Measurements from ENCODE around the gene PCSK7.

Gene PCSK7

DNA sequence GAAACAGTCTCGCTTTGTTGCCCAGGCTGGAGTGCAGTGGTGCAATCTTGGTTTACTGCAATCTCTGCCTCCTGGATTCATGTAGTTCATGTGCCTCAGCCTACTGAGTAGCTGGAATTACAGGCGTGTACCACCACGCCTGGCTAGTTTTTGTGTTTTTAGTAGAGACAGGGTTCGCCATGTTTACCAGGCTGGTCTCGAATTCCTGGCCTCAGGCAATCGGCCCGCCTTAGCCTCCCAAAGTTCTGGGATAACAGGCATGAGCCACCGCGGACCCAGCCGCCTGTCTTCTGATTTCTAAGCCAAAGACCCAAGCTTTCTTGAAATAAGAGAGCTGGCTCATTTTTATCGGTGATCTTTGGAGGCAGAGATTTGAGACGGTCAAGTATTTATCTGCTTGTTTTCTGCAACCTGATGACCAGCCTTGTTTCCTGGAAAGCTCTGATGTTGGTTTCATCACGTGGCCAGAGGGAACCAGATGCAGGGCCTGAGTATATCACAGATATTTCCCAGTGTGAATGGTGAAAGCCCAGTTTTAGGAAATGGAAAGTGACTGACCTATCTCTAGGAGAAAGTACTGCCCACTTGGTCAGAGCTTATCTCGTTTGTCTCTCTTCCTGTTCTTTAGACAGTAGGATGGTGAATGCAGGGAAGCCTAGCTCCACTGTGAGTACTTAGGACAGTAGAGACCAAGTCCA, 59.0 kb downstream of the PCSK7 start:
- Histone ChIP-seq H3K4me1 (ENCODE audit: insufficient read depth, low read length, poor library complexity, severe bottlenecking) (peaks cover 1% of the 10 kb centered on the region), H3K4me3 (ENCODE audit: low read length, poor library complexity, severe bottlenecking) (no peak overlapping the region), H3F3A (ENCODE audit: low read depth) (peaks cover 3% of the 10 kb centered on the region; the same call in 1 of the 2 replicates), H3K27me3 (ENCODE audit: insufficient read depth, low read length, poor library complexity, severe bottlenecking) (no peaks in the 10 kb centered on the region), H3K9me3 (ENCODE audit: insufficient read depth, low read depth, low read length) (no peaks in the 10 kb centered on the region), H3K9me2 (replicated peaks; ENCODE audit: low read depth, low read length) (no peaks in the 10 kb centered on the region), H2AFZ (ENCODE audit: low read length) (no peak overlapping the region), H3K79me2 (ENCODE audit: insufficient read depth, low read length) (no peaks in the 10 kb centered on the region), H3K4me2 (ENCODE audit: low read depth, low read length, poor library complexity, severe bottlenecking) (no peak overlapping the region), H4K20me1 (ENCODE audit: insufficient read depth, low read length, poor library complexity, severe bottlenecking) (peaks cover 4% of the 10 kb centered on the region), H3K9ac (ENCODE audit: low read depth, low read length, poor library complexity, severe bottlenecking) (no peak overlapping the region), H3K36me3 (ENCODE audit: insufficient read depth, low read length) (peaks cover 42% of the 10 kb centered on the region)
- no peak for TF ChIP-seq EZH2phosphoT487 (IDR thresholded peaks at IDR 0.05; ENCODE audit: borderline replicate concordance)
- TF ChIP-seq, protein P1, sequence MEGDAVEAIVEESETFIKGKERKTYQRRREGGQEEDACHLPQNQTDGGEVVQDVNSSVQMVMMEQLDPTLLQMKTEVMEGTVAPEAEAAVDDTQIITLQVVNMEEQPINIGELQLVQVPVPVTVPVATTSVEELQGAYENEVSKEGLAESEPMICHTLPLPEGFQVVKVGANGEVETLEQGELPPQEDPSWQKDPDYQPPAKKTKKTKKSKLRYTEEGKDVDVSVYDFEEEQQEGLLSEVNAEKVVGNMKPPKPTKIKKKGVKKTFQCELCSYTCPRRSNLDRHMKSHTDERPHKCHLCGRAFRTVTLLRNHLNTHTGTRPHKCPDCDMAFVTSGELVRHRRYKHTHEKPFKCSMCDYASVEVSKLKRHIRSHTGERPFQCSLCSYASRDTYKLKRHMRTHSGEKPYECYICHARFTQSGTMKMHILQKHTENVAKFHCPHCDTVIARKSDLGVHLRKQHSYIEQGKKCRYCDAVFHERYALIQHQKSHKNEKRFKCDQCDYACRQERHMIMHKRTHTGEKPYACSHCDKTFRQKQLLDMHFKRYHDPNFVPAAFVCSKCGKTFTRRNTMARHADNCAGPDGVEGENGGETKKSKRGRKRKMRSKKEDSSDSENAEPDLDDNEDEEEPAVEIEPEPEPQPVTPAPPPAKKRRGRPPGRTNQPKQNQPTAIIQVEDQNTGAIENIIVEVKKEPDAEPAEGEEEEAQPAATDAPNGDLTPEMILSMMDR (conservative IDR thresholded peaks at IDR 0.05; ENCODE audit: low read length), result no peak

DNA sequence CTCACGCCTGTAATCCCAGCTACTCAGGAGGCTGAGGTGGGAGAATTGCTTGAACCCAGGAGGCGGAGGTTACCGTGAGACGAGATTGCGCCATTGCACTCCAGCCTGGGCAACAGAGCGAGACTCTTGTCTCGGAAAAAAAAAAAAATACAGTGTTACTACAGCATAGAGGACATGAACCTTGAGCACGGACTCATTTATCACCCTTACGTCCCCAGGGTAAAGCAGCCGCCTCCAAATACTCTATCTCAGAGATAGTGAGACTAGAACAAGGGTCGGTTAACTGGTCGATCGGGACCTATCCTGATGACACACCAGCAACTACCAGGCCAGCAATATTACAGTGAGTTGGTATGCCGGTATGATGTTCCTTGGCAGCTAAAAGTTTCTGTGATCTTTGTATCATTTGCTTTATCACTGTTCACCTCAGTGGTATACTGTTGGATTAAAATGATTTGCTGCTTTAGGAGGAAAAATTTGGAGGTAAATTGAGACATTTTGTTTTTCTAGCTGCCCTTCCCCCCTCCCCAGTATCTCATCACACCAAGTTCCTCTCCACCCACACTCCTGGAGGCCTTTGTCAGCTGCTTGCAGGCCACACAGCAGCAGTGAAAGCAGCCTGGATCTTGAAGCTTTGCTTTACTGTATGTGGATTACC, 60.3 kb downstream of the PCSK7 start:
- Histone ChIP-seq H3K4me1 (ENCODE audit: insufficient read depth, low read length, poor library complexity, severe bottlenecking) (no peaks in the 10 kb centered on the region), H3K9me3 (ENCODE audit: insufficient read depth, low read depth, low read length) (no peaks in the 10 kb centered on the region), H2AFZ (ENCODE audit: low read length) (no peak overlapping the region), H4K20me1 (ENCODE audit: insufficient read depth, low read length, poor library complexity, severe bottlenecking) (peaks cover 9% of the 10 kb centered on the region), H3K27me3 (ENCODE audit: insufficient read depth, low read length, poor library complexity, severe bottlenecking) (no peaks in the 10 kb centered on the region), H3K4me3 (ENCODE audit: low read length, poor library complexity, severe bottlenecking) (no peak overlapping the region), H3K4me2 (ENCODE audit: low read depth, low read length, poor library complexity, severe bottlenecking) (no peak overlapping the region), H3K79me2 (ENCODE audit: insufficient read depth, low read length) (0 out of 2 replicates have a peak, but pooled peaks cover 4% of the 10 kb centered on the region), H3F3A (ENCODE audit: low read depth) (peaks cover 3% of the 10 kb centered on the region; the same call in 1 of the 2 replicates), H3K9me2 (replicated peaks; ENCODE audit: low read depth, low read length) (no peaks in the 10 kb centered on the region), H3K36me3 (ENCODE audit: insufficient read depth, low read length) (peaks cover 55% of the 10 kb centered on the region), H3K9ac (ENCODE audit: low read depth, low read length, poor library complexity, severe bottlenecking) (no peak overlapping the region)
- TF ChIP-seq EZH2phosphoT487 (IDR thresholded peaks at IDR 0.05; ENCODE audit: borderline replicate concordance), result no peak
- TF ChIP-seq, protein P1 (conservative IDR thresholded peaks at IDR 0.05; ENCODE audit: low read length), result no peak

DNA sequence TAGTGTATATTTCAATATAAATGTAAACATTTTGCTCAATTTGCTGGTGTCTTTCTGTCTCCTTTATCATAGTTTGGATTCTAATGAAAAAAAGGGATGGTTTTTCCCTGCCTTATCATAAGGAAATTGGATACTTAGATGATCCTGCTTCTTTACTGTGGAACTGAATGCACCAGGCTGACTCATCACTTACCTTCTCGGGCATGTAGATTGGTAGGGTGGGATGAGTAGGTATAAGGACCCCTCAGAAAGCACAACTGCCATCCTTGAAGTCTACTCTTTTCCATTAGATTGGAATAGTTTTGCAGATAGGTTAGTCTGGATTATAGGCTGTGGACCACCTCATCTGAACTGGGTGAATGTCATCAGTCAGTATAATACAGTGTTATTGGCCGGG, 60.9 kb downstream of the PCSK7 start:
- Histone ChIP-seq H2AFZ (ENCODE audit: low read length) (no peak overlapping the region), H3K4me2 (ENCODE audit: low read depth, low read length, poor library complexity, severe bottlenecking) (no peak overlapping the region), H3F3A (ENCODE audit: low read depth) (peaks cover 3% of the 10 kb centered on the region; the same call in 1 of the 2 replicates), H3K4me3 (ENCODE audit: low read length, poor library complexity, severe bottlenecking) (no peak overlapping the region), H3K36me3 (ENCODE audit: insufficient read depth, low read length) (peaks cover 60% of the 10 kb centered on the region), H4K20me1 (ENCODE audit: insufficient read depth, low read length, poor library complexity, severe bottlenecking) (peaks cover 12% of the 10 kb centered on the region), H3K9me3 (ENCODE audit: insufficient read depth, low read depth, low read length) (no peaks in the 10 kb centered on the region), H3K27me3 (ENCODE audit: insufficient read depth, low read length, poor library complexity, severe bottlenecking) (no peaks in the 10 kb centered on the region), H3K9ac (ENCODE audit: low read depth, low read length, poor library complexity, severe bottlenecking) (no peak overlapping the region), H3K9me2 (replicated peaks; ENCODE audit: low read depth, low read length) (no peaks in the 10 kb centered on the region), H3K4me1 (ENCODE audit: insufficient read depth, low read length, poor library complexity, severe bottlenecking) (no peaks in the 10 kb centered on the region), H3K79me2 (ENCODE audit: insufficient read depth, low read length) (peaks cover 9% of the 10 kb centered on the region; the same call in 1 of the 2 replicates)
- TF ChIP-seq, protein P1 (conservative IDR thresholded peaks at IDR 0.05; ENCODE audit: low read length), result no peak
- no peak for TF ChIP-seq EZH2phosphoT487 (IDR thresholded peaks at IDR 0.05; ENCODE audit: borderline replicate concordance)

All from Loucy (cell line).